Endothelial cell of umbilical vein (primary cell): ENCODE results near the gene MRE11.

Source experiments
- CTCF ChIP-seq, 2 donors: IDR thresholded peaks; 1 replicate in 1 of 2; 2 replicates in 1 of 2; pipeline ENCODE4 v1.5.1; 2011; ENCODE audit warnings: low read length in 2 of 2, mild to moderate bottlenecking in 2 of 2, moderate library complexity in 2 of 2, control low read depth in 1 of 2, inconsistent platforms in 1 of 2, low read depth in 1 of 2; ENCODE audit not compliant: insufficient read depth in 1 of 2; ENCODE audit errors: extremely low read depth in 1 of 2
- FOS ChIP-seq: IDR thresholded peaks from 2 replicates; pipeline ENCODE4 v1.6.1; 2011; ENCODE audit warnings: mild to moderate bottlenecking, low read length, moderate library complexity, borderline replicate concordance; ENCODE audit not compliant: insufficient read depth
- POLR2A ChIP-seq: IDR thresholded peaks from 2 replicates; pipeline ENCODE4 v1.6.1; 2012; ENCODE audit warnings: low read depth, mild to moderate bottlenecking, control low read depth, low read length

- TF ChIP-seq CTCF (IDR thresholded peaks at IDR 0.05; ENCODE audit: extremely low read depth in 1 of 2, insufficient read depth in 1 of 2, low read depth in 1 of 2, low read length in 2 of 2) = no peak
- TF ChIP-seq FOS = peak; percentile 47
- no peak for TF ChIP-seq POLR2A
Measured at GRCh38 chr11:94424662-94425061, 69.0 kb downstream of the MRE11 start.
